ENCODE results near the gene KCNQ2.

GRCh38 chr20:63365601-63366389 lies 106.7 kb downstream of the KCNQ2 start:
- no peak for TF ChIP-seq CTCF (IDR thresholded peaks at IDR 0.05; ENCODE audit: insufficient read depth, low read length)
- TF ChIP-seq, protein P1, sequence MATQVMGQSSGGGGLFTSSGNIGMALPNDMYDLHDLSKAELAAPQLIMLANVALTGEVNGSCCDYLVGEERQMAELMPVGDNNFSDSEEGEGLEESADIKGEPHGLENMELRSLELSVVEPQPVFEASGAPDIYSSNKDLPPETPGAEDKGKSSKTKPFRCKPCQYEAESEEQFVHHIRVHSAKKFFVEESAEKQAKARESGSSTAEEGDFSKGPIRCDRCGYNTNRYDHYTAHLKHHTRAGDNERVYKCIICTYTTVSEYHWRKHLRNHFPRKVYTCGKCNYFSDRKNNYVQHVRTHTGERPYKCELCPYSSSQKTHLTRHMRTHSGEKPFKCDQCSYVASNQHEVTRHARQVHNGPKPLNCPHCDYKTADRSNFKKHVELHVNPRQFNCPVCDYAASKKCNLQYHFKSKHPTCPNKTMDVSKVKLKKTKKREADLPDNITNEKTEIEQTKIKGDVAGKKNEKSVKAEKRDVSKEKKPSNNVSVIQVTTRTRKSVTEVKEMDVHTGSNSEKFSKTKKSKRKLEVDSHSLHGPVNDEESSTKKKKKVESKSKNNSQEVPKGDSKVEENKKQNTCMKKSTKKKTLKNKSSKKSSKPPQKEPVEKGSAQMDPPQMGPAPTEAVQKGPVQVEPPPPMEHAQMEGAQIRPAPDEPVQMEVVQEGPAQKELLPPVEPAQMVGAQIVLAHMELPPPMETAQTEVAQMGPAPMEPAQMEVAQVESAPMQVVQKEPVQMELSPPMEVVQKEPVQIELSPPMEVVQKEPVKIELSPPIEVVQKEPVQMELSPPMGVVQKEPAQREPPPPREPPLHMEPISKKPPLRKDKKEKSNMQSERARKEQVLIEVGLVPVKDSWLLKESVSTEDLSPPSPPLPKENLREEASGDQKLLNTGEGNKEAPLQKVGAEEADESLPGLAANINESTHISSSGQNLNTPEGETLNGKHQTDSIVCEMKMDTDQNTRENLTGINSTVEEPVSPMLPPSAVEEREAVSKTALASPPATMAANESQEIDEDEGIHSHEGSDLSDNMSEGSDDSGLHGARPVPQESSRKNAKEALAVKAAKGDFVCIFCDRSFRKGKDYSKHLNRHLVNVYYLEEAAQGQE (IDR thresholded peaks at IDR 0.05; ENCODE audit: insufficient replicate concordance, low read depth): no peak

Data from HL-60 (cell line).